ENCODE measurements around the gene KLHL29.

GRCh38 chr2:23756593-23757292 is 371.8 kb downstream of the KLHL29 start:
- TF ChIP-seq, protein P1, sequence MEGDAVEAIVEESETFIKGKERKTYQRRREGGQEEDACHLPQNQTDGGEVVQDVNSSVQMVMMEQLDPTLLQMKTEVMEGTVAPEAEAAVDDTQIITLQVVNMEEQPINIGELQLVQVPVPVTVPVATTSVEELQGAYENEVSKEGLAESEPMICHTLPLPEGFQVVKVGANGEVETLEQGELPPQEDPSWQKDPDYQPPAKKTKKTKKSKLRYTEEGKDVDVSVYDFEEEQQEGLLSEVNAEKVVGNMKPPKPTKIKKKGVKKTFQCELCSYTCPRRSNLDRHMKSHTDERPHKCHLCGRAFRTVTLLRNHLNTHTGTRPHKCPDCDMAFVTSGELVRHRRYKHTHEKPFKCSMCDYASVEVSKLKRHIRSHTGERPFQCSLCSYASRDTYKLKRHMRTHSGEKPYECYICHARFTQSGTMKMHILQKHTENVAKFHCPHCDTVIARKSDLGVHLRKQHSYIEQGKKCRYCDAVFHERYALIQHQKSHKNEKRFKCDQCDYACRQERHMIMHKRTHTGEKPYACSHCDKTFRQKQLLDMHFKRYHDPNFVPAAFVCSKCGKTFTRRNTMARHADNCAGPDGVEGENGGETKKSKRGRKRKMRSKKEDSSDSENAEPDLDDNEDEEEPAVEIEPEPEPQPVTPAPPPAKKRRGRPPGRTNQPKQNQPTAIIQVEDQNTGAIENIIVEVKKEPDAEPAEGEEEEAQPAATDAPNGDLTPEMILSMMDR (IDR thresholded peaks at IDR 0.05) = no peak
- TF ChIP-seq POLR2A (IDR thresholded peaks at IDR 0.05) = no peak

Measured in ovary (tissue), 3 donors.